ENCODE results near the gene ORC3.
"Not testable (repeated sequence)": the region's sequence is repeated elsewhere in the genome, so short reads cannot be mapped to it uniquely, and the experiment has no call there.

ORC3 gene

GRCh38 chr6:87712713-87713112, 122.8 kb downstream of the ORC3 start:
- H3K27ac ChIP-seq (ENCODE audit: low read depth, low read length); H3K9me3 ChIP-seq (ENCODE audit: low read length); H3K9ac ChIP-seq (ENCODE audit: low read length); H3K4me3 ChIP-seq (ENCODE audit: low read depth in 1 of 2, low read length in 2 of 2); H3K27me3 ChIP-seq (ENCODE audit: control insufficient read depth in 1 of 2, insufficient read depth in 2 of 2, low read length in 2 of 2); H3K4me1 ChIP-seq (ENCODE audit: insufficient read depth, low read length); H3K36me3 ChIP-seq (ENCODE audit: insufficient read depth, low read length): not testable (repeated sequence)

DNA sequence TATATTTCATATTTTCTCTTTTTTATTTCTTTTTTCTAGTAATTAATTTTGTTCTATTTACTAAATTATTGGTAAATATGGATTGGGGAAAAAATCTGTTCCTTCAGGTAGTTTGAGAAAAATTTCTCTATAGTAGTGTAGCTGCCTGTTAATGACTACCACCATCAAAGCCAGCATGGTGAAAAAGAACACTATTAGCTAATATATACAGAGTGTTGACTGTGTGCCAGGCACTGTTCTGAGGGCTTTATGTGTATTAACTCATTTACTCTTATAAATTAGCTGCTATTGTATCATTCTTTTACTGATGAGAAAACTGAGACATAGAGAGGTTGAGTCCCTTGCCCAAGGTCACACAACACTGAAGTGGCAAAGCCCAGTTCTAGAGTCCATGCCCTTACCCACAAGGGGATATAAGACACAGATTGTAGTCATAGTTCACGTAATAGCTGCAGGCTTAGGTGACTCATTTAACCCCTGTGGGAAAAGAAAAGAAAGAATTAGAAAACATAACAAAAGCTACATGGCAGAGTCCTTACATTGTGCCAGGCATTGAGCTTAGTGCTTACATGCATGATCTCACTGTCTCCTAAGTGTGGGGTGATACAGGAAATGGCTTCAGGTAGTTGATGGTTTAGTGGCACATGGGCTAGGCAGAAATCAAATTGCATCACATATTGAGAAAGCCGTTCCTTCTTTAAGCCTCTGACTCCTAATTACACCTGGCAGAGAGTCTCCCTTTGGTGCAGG, 124.3 kb downstream of the ORC3 start:
- no peak overlapping the region for H3K9ac ChIP-seq (ENCODE audit: low read length)
- H3K36me3 ChIP-seq (ENCODE audit: insufficient read depth, low read length): no peaks in the 10 kb centered on the region
- H3K4me3 ChIP-seq (ENCODE audit: low read depth in 1 of 2, low read length in 2 of 2): no peak overlapping the region
- no peaks in the 10 kb centered on the region for H3K9me3 ChIP-seq (ENCODE audit: low read length)
- H3K27me3 ChIP-seq (ENCODE audit: control insufficient read depth in 1 of 2, insufficient read depth in 2 of 2, low read length in 2 of 2): no peaks in the 10 kb centered on the region
- no peaks in the 10 kb centered on the region for H3K4me1 ChIP-seq (ENCODE audit: insufficient read depth, low read length)
- H3K27ac ChIP-seq (ENCODE audit: low read depth, low read length): no peak overlapping the region
